Activated CD4-positive, alpha-beta T cell treated with anti-CD3 and anti-CD28 coated beads for 4 hours (primary cell): ENCODE data around the gene UBE2H.

Experiments
- DNase-seq, 2 donors: peaks; one replicate each; pipeline ENCODE4 v3.0.0-alpha.2; 2020

Gene UBE2H

DNA sequence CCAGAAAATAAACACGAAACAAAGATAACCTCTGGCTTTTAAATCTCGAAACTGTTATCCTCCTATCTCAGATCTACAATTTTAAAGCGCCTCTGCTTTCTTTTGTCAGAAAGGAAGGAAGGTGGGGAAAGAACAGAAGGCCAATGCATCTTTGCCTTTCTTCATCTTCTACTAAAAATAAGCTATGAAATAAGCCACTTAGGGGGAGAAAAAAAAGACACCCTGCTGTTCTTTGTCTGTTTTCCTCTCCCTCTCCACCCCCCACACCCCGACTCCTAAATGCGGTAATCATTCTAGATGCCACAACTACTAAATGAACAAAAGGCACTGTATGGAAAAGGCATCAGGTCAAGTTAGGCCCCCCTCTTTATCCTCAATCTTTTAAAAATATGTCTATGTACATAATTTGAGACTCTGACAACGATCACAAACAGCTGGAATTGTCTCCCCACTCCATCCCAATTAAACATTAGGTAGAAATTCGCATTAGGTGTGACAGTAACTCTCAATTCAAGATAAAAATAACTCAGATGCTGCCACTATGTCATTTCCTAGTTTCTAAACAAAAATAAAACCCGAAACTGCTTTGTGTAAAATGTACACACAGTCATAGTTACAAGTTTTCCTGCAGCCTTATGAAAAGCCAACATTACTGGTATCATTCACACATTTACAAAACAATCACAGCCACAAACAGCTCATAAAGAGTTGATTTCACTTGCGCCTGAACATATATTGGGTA lies 2.4 kb downstream of the UBE2H start:
- DNase-seq = no peak

DNA sequence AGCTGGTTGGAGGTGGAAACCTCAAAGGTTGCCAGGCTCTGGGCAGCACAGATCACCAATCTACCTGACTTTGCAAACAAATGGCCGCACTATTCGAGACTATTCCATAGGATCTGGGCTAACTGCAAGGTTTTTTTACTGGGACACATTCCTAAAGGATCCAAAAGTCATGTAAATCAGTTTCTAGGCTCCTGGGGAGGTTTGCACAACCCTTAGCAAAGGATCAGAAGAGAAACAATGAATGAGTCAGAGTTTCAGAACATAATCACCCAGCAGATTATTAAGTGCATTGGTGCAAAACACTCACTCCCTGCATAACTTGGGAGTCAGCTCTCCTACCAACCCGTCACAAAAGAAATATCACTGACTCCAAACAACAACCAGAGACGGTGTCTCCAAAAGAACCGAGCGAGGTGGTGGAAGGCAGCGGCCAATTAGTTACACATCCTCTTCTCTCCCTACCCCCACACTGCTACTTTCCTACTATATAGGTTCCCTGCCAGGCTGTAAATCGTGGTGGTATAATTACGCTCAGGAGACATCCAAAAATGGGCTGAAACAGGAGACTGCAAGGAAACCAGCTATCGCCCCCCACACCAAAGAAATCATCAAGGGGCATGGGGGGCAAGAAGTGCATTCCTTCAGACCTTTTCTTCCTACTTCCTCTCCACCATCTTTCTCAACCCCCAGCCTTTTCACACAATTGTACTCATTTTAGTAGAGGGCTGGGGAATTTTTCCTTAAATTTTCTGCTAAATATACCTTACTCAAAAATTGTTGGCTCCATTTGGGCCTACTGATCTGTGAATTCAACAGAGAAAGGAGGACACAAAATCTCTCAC lies 3.2 kb downstream of the UBE2H start:
- no peak for DNase-seq

DNA sequence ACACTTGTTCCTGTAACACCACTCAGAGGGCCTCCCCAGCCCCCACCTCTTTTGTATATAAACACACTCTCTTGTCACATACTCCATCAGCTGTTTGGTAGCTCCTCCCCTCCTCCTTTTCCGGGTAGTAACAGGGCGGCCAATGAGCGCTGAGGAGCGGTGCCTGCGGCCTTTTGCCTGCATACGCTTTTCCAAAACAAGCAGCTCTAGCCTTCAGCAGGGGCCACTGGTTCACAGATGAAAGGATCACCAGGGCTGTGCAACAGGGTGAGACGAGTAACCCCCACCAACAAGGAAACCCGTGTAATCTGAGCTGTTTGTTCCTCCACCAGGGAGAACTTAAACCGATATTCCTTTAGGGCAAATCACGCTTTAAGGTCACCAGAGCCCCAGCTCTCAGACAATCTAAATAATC lies 3.9 kb downstream of the UBE2H start:
- DNase-seq = peak; percentile 74 to 75

DNA sequence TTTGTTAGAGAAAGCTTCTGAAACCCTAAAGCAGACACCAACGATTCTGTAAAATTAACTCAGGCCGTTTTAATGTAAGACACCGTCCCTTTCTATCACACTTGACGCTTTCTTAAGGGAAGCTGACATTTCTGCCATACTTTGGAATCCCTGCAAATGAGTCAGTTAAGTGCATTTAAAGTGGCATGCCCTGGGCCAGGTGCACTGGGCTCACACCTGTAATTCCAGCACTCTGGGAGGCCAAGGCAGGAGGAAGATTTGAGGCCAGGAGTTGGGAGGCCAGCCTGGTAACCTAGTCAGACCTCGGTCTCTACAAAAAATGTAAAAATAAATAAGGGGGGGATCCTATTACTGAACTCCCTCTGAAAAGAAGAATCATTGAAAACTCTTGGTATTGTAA lies 4.4 kb downstream of the UBE2H start:
- DNase-seq = no peak

DNA sequence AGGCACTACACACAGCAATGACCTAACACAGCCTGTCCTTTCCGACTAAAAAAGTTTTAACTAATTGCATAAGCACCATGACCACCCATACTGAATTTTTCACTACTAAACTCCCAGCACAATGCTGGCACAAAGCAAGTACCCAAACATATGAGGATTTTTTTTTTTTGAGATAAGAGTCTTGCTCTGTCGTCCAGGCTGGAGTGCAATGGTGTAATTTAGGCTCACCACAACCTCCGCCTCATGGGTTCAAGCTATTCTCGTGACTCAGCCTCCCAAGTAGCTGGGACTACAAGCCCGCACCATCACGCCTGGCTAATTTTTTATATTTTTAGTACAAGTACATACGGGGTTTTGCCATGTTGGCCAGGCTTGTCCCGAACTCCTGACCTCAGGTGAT lies 5.1 kb downstream of the UBE2H start:
- no peak for DNase-seq

DNA sequence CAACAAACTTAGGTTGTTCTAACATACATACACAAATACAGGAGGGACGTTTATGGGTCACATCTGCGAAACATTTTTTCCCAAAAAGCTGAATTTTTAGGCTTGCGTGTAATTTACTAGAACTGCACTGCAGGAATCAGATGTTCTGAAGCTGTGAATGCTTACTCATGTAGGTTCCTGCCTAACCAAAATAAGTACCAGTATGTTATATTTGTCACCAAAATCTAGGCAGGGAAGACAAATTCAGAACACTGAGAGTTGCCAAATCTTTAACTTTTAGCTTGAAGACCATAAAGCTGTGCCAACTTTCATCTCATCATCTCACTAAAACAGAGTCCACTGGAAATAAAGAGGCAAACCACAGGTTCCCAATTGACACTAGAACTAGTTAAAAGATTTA lies 5.7 kb downstream of the UBE2H start:
- no peak for DNase-seq

DNA sequence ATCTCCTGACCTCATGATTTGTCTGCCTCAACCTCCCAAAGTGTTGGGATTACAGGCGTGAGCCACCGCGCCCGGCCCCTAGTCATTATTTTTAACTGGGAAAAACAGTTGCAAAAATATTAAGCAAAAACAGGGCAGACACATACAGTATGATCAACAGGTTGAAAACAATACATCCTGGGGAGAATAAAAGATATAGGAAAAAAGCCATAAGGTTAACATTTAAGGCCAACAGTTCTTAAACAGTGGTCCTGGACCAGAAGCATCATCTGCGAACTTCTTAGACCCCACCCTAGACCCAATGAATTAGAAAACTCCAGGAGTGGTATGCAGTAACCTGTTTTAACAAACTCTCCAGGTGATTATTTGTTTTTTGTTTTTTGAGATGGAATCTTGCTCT lies 6.5 kb downstream of the UBE2H start:
- no peak for DNase-seq

DNA sequence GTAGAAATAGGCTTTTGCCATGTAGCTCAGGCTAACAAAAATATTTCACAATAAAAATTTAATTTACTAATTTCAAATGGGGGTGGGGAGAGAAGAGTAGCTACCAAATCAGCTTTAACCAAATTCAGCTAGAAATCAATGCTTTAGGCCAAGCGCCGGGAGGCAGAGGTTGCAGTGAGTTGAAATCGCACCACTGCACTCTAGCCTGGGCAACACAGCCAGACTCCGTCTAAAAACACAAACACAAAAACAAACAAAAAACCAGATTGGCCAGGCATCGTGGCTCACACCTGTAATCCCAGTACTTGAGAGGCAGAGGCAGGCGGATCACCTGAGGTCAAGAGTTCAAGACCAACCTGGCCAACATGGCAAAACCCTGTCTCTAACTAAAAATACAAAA lies 9.4 kb downstream of the UBE2H start:
- no peak for DNase-seq

DNA sequence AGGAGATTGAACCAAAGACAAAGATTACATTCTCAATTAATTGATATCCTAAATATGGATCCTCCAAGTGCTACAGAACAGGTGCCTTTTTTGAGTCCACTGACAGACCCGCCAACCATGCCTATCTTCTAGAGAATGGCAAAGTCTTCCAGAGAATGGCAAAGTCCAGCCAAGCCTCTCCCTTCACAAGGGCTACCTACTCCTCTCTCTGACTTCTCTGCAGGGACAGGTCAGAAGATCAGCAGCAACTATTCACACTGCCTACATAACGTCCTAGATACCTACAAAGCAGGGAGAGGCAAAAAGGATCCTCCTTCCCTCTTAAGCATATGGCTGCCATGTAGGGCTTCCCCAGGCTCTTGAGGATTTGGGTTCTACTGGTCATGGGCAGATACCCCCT lies 12.4 kb downstream of the UBE2H start:
- DNase-seq = no peak

DNA sequence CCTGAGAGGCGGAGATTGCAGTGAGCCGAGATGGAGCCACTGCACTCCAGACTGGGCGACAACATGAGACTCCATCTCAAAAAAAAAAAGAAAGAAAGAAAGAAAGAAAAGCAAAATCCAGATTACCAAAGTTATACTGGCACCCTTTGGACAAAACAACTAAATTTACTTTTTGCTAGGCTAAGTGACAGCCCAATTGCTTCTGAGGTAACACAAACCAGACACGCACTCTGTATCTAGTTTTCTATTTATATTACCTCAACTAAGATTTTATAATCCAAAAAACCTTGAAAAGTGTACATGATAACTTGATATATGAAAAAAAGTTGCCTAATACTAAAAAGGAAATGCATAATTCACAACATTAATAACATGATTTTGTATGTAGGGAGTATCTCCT lies 12.9 kb downstream of the UBE2H start:
- no peak for DNase-seq

DNA sequence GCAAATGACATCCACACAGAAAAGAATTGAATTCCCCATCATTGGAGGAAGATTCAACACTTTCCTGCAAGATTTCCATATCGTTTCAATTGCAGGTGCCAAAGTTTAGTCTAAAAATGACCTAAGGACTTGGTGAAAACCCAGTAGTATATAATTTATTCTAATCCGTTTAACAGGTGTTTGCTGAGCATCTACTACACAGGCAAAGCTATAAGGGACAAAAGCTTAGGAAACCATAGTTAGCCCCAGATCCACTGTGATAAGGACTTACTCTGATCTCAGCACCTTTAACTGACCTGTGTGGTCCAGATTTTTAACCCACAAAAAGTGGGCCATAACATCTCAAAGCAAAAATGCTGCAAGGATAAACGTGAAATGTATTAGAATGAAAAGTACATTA lies 19.1 kb downstream of the UBE2H start:
- no peak for DNase-seq

DNA sequence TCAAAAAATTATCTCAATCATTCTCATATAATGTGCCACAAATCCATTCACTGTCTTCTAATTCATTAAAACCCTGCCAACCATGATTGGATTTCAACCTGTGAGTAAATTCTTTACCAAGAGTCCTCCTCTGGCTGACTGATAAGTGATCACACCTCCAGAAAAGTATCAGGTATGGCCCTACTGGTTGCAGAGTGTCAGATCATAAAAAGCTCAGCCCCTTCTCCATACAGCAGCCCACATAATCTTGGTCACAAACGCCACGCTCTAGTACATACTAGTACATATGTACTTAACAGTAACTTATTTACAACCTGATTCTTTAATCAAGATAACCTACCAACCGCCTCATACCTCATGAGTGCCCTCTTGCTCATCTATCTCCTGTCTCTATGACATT lies 26.1 kb downstream of the UBE2H start:
- DNase-seq = no peak

DNA sequence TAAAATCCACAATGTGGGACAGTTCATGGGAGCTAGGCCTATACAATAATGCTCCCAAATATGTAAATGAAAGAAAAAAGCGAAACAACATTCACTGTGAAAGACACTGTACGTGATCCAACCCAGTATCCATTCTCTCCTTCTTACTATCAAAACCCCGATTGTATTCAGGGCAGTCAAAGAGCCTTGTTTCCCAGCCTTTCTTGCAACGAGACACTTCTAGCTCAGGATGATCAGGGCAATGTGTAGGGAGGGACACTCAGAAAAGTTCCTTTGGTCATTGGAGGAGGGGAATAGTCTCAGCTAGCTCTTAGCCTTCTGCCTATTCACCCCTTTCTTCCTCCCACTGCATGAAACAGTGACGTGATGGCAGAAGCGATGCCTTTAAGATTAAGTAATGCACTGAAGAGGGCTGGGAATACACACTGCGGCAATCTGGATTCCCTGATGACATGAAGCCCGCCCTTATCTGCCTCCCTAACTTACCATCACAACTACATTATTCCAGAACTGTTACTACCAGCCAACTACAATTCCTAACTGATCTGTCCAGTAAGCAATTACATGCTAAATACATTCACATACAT lies 27.3 kb downstream of the UBE2H start:
- no peak for DNase-seq

DNA sequence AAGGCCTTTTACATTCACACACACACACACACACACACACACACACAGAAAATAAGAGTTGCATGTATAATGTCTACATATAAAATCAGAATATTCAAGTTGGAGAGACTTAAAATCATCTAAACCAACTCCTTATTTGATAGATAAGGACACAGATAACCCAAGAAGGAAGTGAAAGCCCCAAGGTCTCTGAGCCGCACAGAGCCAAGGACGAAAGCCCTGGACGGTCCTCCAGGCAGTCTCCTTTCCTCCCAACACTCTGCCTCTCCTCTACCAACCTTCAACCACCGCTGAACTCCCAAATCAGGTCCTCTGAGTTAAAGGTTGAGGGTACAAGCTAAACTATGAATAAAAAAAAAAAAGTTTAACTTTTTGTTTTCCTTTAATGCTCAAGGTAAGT lies 28.2 kb downstream of the UBE2H start:
- no peak for DNase-seq

DNA sequence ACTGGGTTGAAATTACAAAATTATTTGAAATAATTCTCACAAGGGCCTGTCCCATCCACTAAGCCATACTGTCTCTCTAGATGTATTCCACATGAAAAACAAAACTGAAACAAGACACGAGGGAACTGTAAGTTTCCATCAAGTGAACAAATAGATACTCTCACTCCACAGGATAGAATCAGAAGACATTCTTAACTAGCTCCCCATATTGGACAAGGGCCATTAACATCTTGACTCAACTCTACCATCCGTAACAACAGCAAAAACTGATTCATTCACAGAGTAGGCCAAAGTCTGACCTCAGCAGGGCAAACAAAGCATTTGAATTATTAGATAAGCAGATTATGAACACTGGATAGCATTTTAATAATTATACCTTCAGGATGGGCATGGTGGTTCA lies 29.1 kb downstream of the UBE2H start:
- no peak for DNase-seq

DNA sequence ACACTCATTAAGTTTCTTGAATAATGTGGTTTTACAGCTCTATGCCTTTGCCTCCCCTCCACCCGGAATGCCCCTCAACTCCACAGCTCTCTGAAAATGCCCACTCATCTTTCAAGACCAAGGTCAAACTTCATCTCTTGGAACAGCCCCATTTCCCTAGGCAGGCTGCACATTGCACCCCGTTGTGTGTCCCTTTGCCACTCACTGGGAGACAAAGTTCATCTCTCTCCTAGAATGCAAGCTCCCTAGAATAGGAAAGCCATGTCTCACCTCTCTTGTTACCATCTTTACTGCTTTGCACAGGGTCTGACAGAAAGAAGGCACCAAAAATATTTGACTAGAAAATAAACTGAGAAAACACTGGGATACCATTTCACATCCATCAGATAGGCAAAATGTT lies 33.3 kb downstream of the UBE2H start:
- no peak for DNase-seq

DNA sequence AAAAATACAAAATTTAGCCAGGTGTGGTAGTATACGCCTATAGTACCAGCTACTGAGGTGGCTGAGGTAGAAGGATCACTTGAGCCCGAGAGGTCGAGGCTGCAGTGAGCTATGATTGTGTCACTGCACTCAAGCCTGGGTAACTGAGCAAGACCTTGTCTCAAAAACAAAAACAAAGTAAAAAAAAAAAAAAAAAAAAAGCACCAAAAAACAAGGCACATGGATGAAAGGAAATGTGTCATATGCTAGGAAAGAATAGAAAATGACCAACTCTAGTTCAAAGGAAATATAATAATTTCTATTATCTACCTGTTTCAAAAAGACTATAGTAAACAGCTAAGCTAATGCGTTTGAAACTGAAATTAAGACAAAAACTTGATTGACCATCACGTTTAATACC lies 33.8 kb downstream of the UBE2H start:
- no peak for DNase-seq

DNA sequence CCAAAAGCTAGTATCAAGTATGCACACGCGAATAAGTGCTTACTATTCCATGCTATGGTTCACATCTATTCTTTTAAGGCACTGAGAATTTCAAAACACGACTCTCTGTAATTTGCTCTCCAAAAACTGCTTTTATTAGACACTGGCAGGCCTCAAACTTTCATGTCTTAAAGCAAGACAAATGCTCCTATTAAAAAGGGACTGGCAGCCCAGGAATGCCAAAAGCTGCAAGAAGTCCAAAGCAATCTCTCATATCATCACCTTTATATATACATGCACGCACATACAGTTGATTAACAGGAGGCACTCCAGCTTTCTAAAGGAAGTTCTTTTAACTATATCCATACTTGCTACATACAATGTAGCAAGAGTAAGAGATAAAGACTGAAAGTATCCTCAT lies 34.8 kb downstream of the UBE2H start:
- DNase-seq = no peak

DNA sequence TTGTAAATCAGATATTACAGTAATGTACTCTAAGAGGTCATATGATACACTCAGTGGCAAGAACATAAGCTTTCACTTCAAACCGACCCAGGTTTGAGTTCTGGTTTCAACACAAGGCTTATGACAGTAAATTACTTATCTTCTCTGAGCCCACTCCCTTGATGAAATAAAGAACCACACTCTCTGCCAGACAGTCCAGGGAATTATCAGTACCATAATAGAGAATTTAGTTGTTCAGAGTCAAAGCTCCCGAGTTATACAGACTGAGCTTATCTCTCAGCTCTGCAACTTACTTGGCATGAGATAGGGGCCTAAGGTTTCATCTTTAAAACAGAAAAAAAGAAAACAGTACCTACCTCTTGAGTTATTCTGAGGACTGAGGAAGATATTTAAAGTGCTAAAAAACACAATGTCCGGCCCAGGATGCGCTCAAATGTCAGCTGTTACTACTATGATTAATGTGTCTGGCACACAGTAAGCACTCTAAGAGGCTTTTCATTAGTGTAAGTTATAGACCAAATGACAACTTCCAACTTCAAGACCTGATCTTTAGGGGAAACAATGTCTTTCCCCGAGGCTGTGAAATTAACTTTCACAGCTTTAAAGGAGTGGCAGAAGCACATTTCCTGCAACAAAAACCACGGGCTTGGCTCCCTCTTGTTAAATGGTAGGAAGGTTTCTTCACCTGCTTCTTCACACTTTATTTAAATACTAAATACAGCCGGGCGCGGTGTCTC lies 38.1 kb downstream of the UBE2H start:
- DNase-seq = no peak

DNA sequence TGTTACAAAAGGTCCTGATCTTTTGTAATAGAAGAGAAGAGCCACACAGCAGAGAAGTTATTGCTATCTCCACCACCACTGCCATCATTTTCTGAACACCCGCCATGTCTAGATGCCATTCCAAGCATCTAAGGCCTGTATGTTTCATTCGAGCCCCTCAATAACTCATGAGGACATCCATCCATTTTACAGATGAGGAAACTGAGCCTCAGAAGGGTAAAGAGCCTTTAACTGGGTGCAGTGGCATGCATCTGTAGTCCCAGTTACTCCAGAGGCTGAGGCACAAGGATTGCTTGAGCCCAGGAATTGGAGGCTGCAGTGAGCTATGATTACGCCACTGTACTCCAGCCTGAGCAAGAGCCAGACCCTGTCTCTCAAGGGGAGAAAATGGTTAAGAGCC lies 39.3 kb downstream of the UBE2H start:
- no peak for DNase-seq

DNA sequence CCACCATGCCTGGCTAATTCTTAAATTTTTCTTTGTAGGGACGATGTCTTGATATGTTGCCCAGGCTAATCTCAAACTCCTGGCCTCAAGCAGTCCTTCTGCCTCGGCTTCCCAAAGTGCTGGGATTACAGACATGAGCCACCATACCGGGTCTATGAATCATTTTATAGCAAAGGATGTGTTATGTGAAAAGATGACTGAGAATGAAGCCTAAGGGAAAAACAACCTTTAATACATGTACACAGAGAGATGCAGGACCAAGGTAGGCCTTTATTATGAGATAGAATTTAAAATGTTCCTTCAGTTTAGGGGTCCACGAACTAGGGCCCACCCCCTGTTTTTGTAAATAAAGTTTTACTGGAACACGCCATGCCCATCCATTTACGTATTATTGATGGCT lies 41.0 kb downstream of the UBE2H start:
- DNase-seq = no peak

DNA sequence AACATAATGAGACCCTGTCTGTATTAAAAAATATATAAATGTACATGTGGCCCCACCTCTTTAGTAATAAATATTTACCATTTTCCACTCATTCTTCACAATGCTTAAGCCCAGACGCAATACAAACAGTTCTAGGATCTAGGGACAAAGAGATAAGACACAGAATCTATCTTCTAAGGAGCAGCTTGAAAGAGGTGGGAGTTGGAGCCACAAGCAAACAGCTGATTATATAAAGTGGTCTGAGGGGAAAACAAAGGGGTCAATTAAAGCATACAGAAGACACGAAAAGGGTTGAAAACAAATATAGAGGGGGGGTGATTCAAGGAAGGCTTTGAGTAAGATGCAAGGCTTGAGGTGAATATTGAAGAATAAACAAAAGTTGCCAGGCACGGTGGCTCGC lies 43.1 kb downstream of the UBE2H start:
- no peak for DNase-seq

DNA sequence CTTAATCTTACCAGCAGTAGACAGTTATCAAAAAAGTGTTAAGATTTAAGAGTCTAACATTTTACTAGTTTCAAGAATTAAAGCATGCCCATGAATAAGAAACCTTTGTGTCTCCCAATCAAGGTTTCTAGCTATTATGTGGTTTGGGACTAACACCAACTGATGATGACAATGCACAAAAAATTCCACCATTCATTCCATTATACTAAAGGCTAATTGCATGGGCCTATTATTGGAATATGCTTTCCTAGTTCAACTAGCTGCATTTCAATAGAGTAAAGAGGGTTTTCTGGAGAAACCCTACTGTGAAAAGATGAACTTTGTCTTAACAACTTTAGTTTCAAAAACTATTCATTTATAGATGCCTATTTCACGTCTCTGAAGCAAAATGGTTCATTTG lies 44.6 kb downstream of the UBE2H start:
- no peak for DNase-seq
